ENCODE results near the gene GNB1L. TPM values are rescaled to one million over a fixed set of nuclear protein-coding genes. Genes with fewer than 3 reads are reported as not detected.

GNB1L gene
- total RNA-seq, 1 donor from 2014 or later: 6.2 TPM

DNA sequence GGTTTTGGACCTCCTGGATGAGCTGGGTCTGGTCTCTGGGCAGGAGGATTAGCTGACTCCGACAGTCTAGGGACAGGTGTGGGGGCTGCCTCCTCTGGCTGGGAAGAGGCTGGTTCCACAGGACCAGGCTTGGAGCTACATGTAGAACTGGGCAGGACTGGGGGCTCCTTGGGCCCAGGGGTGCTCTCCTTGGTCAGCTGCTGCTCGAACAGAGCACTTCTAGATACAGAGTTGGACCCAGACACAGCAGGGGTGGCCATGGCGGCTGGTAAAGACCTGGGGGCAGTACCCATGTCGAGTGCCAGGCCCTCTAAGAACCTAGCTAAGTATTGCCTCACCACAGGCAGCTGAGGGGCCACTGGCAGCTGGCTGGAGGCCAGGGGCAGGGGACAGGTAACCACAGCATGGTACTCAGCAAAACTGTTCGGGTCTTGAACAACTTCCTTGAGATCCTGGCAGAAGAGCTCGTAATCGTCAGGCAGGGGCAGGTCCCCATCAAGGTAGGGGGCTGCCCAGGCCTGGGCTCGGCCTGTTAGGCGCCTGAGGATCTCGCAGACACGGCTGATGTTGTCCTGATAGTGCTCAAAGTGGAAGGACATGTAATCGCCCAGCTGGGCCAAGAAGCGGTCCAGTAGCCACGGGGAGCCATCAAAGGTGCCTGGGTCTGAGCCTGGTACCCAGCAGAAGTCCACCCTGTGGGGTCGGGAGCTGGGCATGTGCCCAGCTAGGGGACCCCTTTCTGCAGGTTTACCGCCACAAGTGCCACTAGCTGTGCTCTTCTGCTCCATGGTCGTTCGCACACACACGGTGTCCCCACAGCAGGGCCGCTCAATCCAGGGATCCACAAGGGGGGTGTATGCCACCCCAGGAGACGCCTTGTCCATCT is 3.1 kb downstream of the GNB1L start:
- DNase-seq (ENCODE audit: low spot score): no peak
- intact Hi-C loops (cut with DNase I): no loop called here
- ATAC-seq: no peak

DNA sequence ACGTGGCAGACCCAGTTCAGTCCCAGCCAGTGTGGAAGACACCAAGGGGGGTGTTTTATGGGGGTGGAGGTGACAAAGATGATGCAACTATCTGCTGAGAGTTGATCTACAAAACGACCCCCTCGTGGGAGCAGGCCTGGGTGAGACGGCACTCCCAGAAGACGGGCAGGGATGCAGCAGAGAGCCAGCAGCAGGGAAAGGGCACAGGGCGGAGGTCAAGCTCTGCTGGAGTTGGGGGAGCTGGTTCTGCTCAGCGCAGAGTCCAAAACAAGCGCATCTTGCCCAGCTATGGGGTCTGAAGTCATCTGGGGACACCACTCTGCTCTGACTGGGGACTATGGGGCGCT is 3.9 kb downstream of the GNB1L start:
- ATAC-seq (no peak), DNase-seq (ENCODE audit: low spot score) (no peak)
- intact Hi-C loops (cut with DNase I): no loop called here

GRCh38 chr22:19849835-19850762 is 4.6 kb downstream of the GNB1L start:
- no peak for DNase-seq (ENCODE audit: low spot score)
- no peak for ATAC-seq
- intact Hi-C loops (cut with DNase I): no loop called here

- intact Hi-C loops (cut with DNase I): no loop called here
- ATAC-seq: no peak
- DNase-seq (ENCODE audit: low spot score): no peak
Measured at GRCh38 chr22:19848298-19849224, 6.1 kb downstream of the GNB1L start.

- ATAC-seq (no peak), DNase-seq (ENCODE audit: low spot score) (no peak)
- intact Hi-C loops (cut with DNase I): no loop called here
Measured at GRCh38 chr22:19847345-19847632, 7.4 kb downstream of the GNB1L start.

- ATAC-seq (no peak), DNase-seq (ENCODE audit: low spot score) (no peak)
- intact Hi-C loops (cut with DNase I): no loop called here
Measured at GRCh38 chr22:19846620-19847344, 7.9 kb downstream of the GNB1L start.

GRCh38 chr22:19845054-19845722 is 9.5 kb downstream of the GNB1L start:
- ATAC-seq: no peak
- no peak for DNase-seq (ENCODE audit: low spot score)
- intact Hi-C loops (cut with DNase I): no loop called here

GRCh38 chr22:19844377-19845053 is 10.2 kb downstream of the GNB1L start:
- DNase-seq (ENCODE audit: low spot score) (peak; percentile 72), ATAC-seq (peak; percentile 76)
- intact Hi-C loops (cut with DNase I): no loop called here

DNA sequence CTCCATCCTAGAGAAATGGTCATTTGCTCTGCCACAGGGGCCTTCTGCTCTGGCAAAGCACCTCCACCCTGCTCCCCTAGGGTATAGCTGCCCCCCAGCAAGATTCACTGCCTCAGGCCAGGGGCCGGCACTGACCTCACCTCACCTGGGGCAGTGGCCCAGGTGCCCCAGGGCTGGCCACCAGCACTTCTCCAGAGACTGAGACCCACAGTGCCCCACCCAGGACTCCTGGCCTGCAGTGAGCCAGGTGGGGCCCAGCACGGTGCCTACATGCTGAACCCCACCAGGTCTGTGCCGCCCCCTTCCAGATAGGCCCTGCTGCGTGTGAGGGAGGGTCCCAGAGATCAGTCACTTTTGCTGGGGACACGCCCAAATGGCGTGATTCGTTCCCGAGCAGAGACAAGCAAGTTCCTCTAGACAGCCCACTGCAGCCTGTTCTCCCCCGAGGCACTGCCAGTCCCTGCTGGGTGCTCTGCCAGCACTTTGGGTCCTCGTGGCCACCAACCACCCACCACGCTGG is 10.8 kb downstream of the GNB1L start:
- intact Hi-C loops (cut with DNase I): no loop called here
- peak; percentile 49 for ATAC-seq
- DNase-seq (ENCODE audit: low spot score): no peak

- ATAC-seq (no peak), DNase-seq (ENCODE audit: low spot score) (no peak)
- intact Hi-C loops (cut with DNase I): no loop called here
Measured at GRCh38 chr22:19843107-19843856, 11.4 kb downstream of the GNB1L start.

GRCh38 chr22:19842393-19843106 is 12.1 kb downstream of the GNB1L start:
- no peak for DNase-seq (ENCODE audit: low spot score)
- intact Hi-C loops (cut with DNase I): no loop called here
- no peak for ATAC-seq

GRCh38 chr22:19841641-19842392 is 12.9 kb downstream of the GNB1L start:
- intact Hi-C loops (cut with DNase I): no loop called here
- DNase-seq (ENCODE audit: low spot score) (no peak), ATAC-seq (no peak)

- intact Hi-C loops (cut with DNase I): no loop called here
- no peak for ATAC-seq
- DNase-seq (ENCODE audit: low spot score): no peak
Measured at GRCh38 chr22:19840955-19841640, 13.6 kb downstream of the GNB1L start.

- intact Hi-C loops (cut with DNase I): no loop called here
- no peak for DNase-seq (ENCODE audit: low spot score)
- ATAC-seq: no peak
Measured at GRCh38 chr22:19840059-19840458, 14.6 kb downstream of the GNB1L start.

DNA sequence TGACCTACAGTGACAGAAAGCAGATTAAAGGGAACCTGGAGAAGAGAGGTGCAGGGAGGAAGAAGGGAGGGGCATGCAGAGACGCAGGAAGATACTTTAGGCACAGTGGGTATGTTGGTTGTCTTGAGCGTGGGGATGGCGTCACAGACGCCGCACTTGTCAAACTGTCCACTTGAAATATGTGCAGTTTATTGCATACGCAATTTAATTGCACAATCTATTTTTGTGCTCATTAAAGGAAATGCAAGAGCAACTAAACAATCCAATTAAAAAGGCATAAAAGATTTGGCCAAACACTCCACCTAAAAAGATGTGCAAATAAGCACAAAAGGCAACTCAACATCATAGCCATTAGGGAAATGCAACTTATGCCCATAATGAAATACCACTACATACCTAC is 16.8 kb downstream of the GNB1L start:
- ATAC-seq (no peak), DNase-seq (ENCODE audit: low spot score) (no peak)
- intact Hi-C loops (cut with DNase I): no loop called here

All from sciatic nerve (tissue), 2 donors.